Omental fat pad (tissue), 4 donors: ENCODE data around the gene RND1. TPM values are rescaled to one million over a fixed set of nuclear protein-coding genes. Genes with fewer than 3 reads are reported as not detected.
"Not testable (repeated sequence)": the region's sequence is repeated elsewhere in the genome, so short reads cannot be mapped to it uniquely, and the experiment has no call there.

Source experiments
- ATAC-seq: fragments of 150-250 bp; one replicate; pipeline ENCODE4 v1.9.1; 2016; ENCODE audit warnings: mild to moderate bottlenecking, moderate library complexity; ENCODE audit not compliant: low FRiP score
- DNase-seq: peaks from one replicate; pipeline ENCODE4 v3.0.0-alpha.2; 2019; ENCODE audit warnings: low spot score
- total RNA-seq, 4 donors: library from RNA; depleted of rRNA; stranded (reverse); fragments of >200 nt; gene quantifications; one replicate each; pipeline ENCODE4 v1.1.0, GENCODE V29; 2016
- TF ChIP-seq, protein P1 (sequence below), 3 donors: fragments of 450-650 bp; IDR thresholded peaks; one replicate each; pipeline ENCODE4 v1.5.1; 2016 to 2017; ENCODE audit warnings: antibody characterized with exemption in 3 of 3, mild to moderate bottlenecking in 3 of 3, moderate library complexity in 2 of 3

RND1 gene
- total RNA-seq, 4 donors from 2014 or later, result 1.3 to 5.8 (median 4.6) TPM

DNA sequence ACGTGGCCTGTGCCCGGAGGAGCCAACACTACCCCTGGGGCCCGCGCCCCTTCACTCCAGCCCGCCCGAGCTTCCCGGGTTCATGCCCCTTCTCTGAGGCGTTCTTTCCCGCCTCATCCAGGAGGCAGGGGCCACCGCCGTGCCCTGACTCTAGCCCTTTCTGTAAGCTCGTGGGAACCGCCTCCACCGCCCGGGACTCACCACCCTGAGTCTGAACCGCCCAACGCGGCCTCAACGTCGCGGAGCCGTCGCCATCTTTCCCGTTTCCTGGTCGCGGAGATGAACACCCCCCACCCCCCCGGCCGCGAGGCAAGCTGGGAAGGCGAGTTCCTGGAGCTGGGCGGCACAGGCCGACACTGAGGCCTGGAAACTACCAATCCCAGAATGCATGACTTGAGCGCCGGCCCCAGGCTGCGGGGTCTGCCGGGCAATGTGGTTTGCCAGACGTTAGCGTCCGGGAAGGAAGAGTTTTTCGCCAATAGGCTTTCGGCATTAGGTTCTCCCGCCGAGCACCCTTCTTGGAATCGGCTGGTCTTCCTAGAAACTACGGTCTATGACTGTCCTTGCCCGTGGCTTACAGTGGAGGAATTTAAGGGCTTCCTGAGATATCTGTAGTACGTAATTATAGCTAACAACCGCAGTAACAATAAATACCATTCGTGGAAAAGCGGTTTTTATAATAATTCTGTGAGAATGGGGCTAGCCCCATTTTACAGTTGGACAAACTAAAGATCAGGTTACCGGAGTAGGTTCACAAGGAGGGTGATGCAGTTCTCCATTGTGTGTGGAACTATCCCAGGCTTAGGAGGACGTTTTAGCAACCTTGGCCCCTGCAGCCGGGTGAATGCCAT is 13.6 kb downstream of the RND1 start, which contains the start of gene DDX23:
Gene DDX23 (minus strand): TSS at position 281 of the 851 bp plus-strand sequence. CDS start 6,381 bp downstream, outside the sequence.
- ATAC-seq (peak; percentile 99), DNase-seq (peak; percentile 67)
- TF ChIP-seq, protein P1, sequence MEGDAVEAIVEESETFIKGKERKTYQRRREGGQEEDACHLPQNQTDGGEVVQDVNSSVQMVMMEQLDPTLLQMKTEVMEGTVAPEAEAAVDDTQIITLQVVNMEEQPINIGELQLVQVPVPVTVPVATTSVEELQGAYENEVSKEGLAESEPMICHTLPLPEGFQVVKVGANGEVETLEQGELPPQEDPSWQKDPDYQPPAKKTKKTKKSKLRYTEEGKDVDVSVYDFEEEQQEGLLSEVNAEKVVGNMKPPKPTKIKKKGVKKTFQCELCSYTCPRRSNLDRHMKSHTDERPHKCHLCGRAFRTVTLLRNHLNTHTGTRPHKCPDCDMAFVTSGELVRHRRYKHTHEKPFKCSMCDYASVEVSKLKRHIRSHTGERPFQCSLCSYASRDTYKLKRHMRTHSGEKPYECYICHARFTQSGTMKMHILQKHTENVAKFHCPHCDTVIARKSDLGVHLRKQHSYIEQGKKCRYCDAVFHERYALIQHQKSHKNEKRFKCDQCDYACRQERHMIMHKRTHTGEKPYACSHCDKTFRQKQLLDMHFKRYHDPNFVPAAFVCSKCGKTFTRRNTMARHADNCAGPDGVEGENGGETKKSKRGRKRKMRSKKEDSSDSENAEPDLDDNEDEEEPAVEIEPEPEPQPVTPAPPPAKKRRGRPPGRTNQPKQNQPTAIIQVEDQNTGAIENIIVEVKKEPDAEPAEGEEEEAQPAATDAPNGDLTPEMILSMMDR (IDR thresholded peaks at IDR 0.05), result no peak

DNA sequence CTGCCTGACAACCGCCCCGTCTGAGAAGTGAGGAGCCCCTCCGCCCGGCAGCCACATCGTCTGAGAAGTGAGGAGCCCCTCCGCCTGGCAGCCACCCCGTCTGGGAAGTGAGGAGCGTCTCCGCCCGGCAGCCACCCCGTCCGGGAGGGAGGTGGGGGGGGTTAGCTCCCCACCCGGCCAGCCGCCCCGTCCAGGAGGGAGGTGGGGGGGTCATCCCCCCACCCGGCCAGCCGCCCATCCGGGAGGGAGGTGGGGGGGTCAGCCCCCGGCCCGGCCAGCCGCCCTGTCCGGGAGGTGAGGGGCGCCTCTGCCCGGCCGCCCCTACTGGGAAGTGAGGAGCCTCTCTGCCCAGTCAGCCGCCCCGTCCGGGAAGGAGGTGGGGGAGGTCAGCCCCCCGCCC is 23.6 kb downstream of the RND1 start:
- not testable (repeated sequence) for ATAC-seq, DNase-seq

DNA sequence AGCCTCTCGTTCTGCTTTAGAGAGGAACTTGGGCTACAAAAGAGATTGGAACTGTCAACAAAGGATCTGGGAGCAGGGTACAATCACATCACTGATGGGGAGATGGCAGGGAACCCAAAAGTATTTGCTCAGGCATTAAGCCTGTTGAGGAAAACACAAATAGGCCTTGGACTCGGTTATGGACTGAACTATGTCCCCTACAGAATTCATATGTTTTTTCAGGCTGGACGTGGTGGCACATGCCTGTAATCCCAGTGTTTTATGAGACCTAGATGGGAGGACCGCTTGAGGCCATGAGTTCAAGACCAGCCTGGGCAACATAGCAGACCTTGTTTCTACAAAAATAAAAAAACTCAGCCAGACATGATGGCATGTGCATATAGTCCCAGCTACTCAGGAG is 27.6 kb downstream of the RND1 start:
- no peak for DNase-seq
- no peak for ATAC-seq
- TF ChIP-seq, protein P1 (IDR thresholded peaks at IDR 0.05), result no peak

DNA sequence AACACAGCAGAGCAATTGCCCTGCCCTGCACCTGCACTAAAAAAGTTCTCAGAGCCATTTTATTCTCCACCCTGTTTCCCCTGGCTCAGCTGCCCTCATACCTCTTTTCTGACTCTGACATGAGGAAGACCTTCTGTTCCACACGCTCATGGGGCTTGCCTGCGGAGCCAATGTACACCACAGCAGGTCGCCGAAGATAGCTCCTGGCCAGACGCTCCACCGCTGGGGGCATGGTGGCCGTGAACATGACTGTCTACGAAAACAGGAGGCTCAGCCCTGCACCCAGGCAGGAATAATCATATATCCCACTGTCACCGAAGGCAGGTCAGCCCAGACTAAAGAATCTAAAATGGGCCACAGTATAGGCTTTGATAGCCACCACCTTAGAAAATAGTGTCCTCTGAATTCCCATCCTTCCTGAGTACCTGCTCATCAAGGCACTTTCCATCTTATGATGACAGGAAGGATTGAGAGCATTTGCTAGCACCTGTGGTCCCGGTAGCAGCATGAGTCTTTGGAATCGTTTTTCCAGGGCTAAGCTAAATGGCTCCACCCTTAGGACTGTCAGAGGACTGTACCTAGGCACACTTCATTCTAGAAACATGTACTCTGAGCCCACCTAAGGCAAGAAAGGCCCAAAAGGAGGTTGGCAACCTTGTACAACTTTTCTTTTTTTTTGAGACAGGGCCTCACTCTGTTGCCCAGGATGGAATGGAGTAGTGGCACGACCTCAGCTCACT is 33.2 kb downstream of the RND1 start:
- ATAC-seq, result no peak
- TF ChIP-seq, protein P1 (IDR thresholded peaks at IDR 0.05), result no peak
- DNase-seq, result no peak

DNA sequence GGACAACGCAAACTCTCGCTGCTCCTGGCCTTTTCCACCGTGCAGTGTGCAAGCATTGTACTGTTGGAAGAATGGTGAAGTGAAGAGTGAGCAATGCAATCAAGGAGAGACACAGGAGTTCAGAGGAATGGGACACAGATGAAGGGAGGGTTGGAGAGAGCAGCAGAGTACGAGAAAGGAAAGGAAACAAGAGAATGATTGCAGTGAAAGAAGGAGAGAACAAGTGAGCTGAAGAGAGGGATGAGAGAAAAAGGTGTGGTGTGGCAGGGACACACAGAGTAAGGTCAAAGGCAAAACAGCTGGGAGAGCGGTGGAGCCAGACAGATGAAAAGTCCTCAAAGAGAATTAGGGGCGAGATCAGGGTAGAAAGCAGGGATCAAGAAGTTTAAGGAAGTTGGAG is 34.4 kb downstream of the RND1 start:
- ATAC-seq (no peak), DNase-seq (no peak)
- TF ChIP-seq, protein P1 (IDR thresholded peaks at IDR 0.05), result no peak

DNA sequence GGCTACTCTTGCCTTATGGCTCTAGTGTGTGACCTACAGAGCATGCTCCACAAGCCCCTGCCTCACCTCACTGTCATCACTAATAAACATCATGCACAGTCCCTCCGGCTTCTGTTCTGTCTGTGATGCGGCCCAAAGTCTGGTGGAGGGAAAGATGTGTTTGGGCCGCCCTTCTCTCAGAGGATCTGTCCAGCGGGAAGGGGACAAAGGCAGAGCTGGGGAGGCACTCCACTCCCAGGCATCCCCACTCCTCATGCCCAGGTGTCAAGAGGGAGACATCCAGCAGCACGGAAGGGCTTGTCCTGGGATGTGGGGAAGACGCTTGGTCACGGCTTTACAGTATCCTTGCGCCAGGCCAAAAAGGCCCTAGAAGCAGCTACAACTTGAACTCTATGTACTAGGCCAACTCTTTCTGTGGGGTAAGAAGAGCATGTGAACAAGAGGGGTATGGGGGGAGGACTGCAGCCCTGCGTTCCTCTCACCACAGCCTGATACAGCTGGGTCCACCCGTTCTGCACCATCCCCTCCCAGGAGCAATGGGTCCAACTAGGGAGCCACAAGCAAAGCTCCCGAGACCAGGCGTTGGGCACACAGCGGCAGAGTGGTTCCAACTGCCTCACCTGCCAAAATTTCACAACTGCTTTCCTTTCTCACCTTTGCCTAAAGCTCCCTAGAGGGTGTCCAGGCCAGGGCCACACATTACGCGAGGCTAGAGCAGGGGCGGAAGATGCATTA is 36.7 kb downstream of the RND1 start:
- no peak for DNase-seq
- TF ChIP-seq, protein P1 (IDR thresholded peaks at IDR 0.05), result no peak

DNA sequence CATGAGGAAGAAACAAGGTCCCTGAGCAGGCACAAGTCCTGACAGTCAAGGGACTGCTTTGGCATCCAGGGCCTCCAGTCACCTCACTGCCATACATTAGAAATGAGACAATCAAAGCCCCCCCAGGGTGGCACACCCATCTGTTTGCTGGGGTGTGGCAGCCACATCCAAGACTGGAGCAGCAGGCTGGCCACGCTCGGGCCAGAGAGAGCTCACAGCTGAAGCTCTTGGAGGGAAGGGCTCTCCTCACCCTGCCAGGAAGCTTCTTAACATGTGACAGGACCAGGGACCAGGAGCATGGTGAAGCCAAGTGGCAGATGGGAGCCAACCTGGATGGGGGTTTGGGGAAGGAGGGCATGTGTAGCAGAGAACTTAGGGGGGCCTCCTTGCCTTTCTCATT is 37.4 kb downstream of the RND1 start:
- TF ChIP-seq, protein P1 (IDR thresholded peaks at IDR 0.05), result no peak
- no peak for ATAC-seq
- no peak for DNase-seq

More for the DNA sequence above, 36.7 kb downstream of the RND1 start:
- ATAC-seq, result no peak
